ENCODE measurements around the gene HDDC2. TPM values are rescaled to one million over a fixed set of nuclear protein-coding genes. Genes with fewer than 3 reads are reported as not detected.

HDDC2 gene
- total and polyA plus RNA-seq, 2 donors from 2014 or later = 69.8 to 161 TPM

GRCh38 chr6:125271486-125272159 is 30.1 kb downstream of the HDDC2 start:
- H3K9me3 ChIP-seq (ENCODE audit: control insufficient read depth in 2 of 3, insufficient read depth in 1 of 3, low read length in 3 of 3) = no peaks in the 10 kb centered on the region

GRCh38 chr6:125270380-125270779 is 31.4 kb downstream of the HDDC2 start:
- Histone ChIP-seq H3K36me3 (ENCODE audit: control insufficient read depth in 2 of 3, insufficient read depth in 3 of 3, low read length in 3 of 3) (peaks cover 0 to 11% (median 3%) of the 10 kb centered on the region in 3 donors), H3K9me3 (ENCODE audit: control insufficient read depth in 2 of 3, insufficient read depth in 1 of 3, low read length in 3 of 3) (no peaks in the 10 kb centered on the region), H3K4me3 (ENCODE audit: low read length in 3 of 3) (no peak overlapping the region), H3K4me1 (ENCODE audit: control insufficient read depth in 2 of 3, insufficient read depth in 2 of 3, low read depth in 1 of 3, low read length in 3 of 3) (peaks cover 0 to 8% (median 0%) of the 10 kb centered on the region in 3 donors), H3K9ac (ENCODE audit: low read length in 3 of 3) (no peak overlapping the region), H3K27me3 (ENCODE audit: control insufficient read depth, insufficient read depth, low read length) (no peaks in the 10 kb centered on the region), H3K27ac (ENCODE audit: low read depth in 2 of 2, low read length in 2 of 2) (no peak overlapping the region)
- FAIRE-seq (no peak), DNase-seq (no peak)
- intact Hi-C loops (cut with DNase I) = no loop called here
- TF ChIP-seq CTCF (IDR thresholded peaks at IDR 0.05; ENCODE audit: borderline replicate concordance, extremely low read depth, insufficient read depth) = no peak

More at GRCh38 chr6:125271486-125272159, 30.1 kb downstream of the HDDC2 start:
- FAIRE-seq (no peak), DNase-seq (no peak)
- Histone ChIP-seq H3K36me3 (ENCODE audit: control insufficient read depth in 2 of 3, insufficient read depth in 3 of 3, low read length in 3 of 3) (peaks cover 3 to 17% (median 8%) of the 10 kb centered on the region in 3 donors), H3K9ac (ENCODE audit: low read length in 3 of 3) (no peak overlapping the region), H3K27ac (ENCODE audit: low read depth in 2 of 2, low read length in 2 of 2) (no peak overlapping the region), H3K4me1 (ENCODE audit: control insufficient read depth in 2 of 3, insufficient read depth in 2 of 3, low read depth in 1 of 3, low read length in 3 of 3) (peaks cover 0 to 8% (median 0%) of the 10 kb centered on the region in 3 donors), H3K27me3 (ENCODE audit: control insufficient read depth, insufficient read depth, low read length) (no peaks in the 10 kb centered on the region), H3K4me3 (ENCODE audit: low read length in 3 of 3) (no peak overlapping the region)
- intact Hi-C loops (cut with DNase I) = no loop called here
- TF ChIP-seq CTCF (IDR thresholded peaks at IDR 0.05; ENCODE audit: borderline replicate concordance, extremely low read depth, insufficient read depth) = no peak

GRCh38 chr6:125269328-125269985 is 32.3 kb downstream of the HDDC2 start:
- peaks cover 0 to 8% (median 0%) of the 10 kb centered on the region in 3 donors for H3K4me1 ChIP-seq (ENCODE audit: control insufficient read depth in 2 of 3, insufficient read depth in 2 of 3, low read depth in 1 of 3, low read length in 3 of 3)
- peaks cover 0 to 11% (median 3%) of the 10 kb centered on the region in 3 donors for H3K36me3 ChIP-seq (ENCODE audit: control insufficient read depth in 2 of 3, insufficient read depth in 3 of 3, low read length in 3 of 3)
- H3K9me3 ChIP-seq (ENCODE audit: control insufficient read depth in 2 of 3, insufficient read depth in 1 of 3, low read length in 3 of 3) = no peaks in the 10 kb centered on the region
- H3K9ac ChIP-seq (ENCODE audit: low read length in 3 of 3) = no peak overlapping the region
- FAIRE-seq (no peak), DNase-seq (no peak)
- intact Hi-C loops (cut with DNase I) = no loop called here
- no peak for TF ChIP-seq CTCF (IDR thresholded peaks at IDR 0.05; ENCODE audit: borderline replicate concordance, extremely low read depth, insufficient read depth)
- no peak overlapping the region for H3K4me3 ChIP-seq (ENCODE audit: low read length in 3 of 3)
- H3K27me3 ChIP-seq (ENCODE audit: control insufficient read depth, insufficient read depth, low read length) = no peaks in the 10 kb centered on the region
- no peak overlapping the region for H3K27ac ChIP-seq (ENCODE audit: low read depth in 2 of 2, low read length in 2 of 2)

Measured in kidney (tissue), 14 donors.